ENCODE measurements around the gene SSX4.
"Not testable (repeated sequence)": the region's sequence is repeated elsewhere in the genome, so short reads cannot be mapped to it uniquely, and the experiment has no call there.

GRCh38 chrX:48427027-48427716, 43.8 kb downstream of the SSX4 start:
- not testable (repeated sequence) for TF ChIP-seq POLR2A, POLR2AphosphoS5, TAF1, SPI1, POU2F2 (IDR thresholded peaks at IDR 0.05; ENCODE audit: low read depth, low read length)
